Measurements from ENCODE around the gene TJP1. TPM values are rescaled to one million over a fixed set of nuclear protein-coding genes. Genes with fewer than 3 reads are reported as not detected.
A peak's percentile ranks its signal among the peaks of the same experiment; 100 is the strongest.

The TJP1 gene
- total RNA-seq, 1 experiment from 2014 or later = 129 TPM

DNA sequence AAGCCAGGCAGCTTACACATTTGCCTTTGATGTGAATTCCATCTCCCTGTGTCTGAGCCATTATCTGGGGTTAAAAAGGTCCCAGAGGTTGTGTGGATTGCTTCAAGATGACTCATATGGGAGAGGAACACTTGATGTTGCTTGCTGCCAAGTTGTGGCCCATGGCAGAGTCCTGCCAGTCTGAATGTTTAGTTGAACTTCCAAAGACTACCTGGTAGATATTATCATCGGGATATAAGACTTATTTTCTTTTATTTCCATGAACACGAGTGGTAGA, 85.6 kb downstream of the TJP1 start:
- TF ChIP-seq ZNF396 (CRISPR knock-in tag; IDR thresholded peaks at IDR 0.05; ENCODE audit: borderline replicate concordance) = no peak
- TF ChIP-seq, protein P1, sequence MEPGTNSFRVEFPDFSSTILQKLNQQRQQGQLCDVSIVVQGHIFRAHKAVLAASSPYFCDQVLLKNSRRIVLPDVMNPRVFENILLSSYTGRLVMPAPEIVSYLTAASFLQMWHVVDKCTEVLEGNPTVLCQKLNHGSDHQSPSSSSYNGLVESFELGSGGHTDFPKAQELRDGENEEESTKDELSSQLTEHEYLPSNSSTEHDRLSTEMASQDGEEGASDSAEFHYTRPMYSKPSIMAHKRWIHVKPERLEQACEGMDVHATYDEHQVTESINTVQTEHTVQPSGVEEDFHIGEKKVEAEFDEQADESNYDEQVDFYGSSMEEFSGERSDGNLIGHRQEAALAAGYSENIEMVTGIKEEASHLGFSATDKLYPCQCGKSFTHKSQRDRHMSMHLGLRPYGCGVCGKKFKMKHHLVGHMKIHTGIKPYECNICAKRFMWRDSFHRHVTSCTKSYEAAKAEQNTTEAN (CRISPR knock-in tag; IDR thresholded peaks at IDR 0.05) = no peak
- no peak for TF ChIP-seq ZNF423 (CRISPR knock-in tag; IDR thresholded peaks at IDR 0.05)
- no peak for TF ChIP-seq ELF4 (CRISPR knock-in tag; IDR thresholded peaks at IDR 0.05; ENCODE audit: low read depth)
- TF ChIP-seq TEAD4 (CRISPR knock-in tag; IDR thresholded peaks at IDR 0.05) = no peak
- TF ChIP-seq GTF2I (CRISPR knock-in tag; conservative IDR thresholded peaks at IDR 0.05) = no peak
- no peak for TF ChIP-seq ZNF671 (CRISPR knock-in tag; IDR thresholded peaks at IDR 0.05)
- no peak for TF ChIP-seq SP1 (CRISPR knock-in tag; conservative IDR thresholded peaks at IDR 0.05)
- ATAC-seq (no peak), DNase-seq (ENCODE audit: low spot score) (no peak)
- no peak overlapping the region for H3K4me3 Mint-ChIP-seq
- no peaks in the 10 kb centered on the region for H3K27me3 Mint-ChIP-seq (ENCODE audit: low read depth)
- H3K9me3 Mint-ChIP-seq = no peaks in the 10 kb centered on the region
- ChIA-PET POLR2A (no interaction called here), CTCF (interaction anchor here (1.1 to 1.3 kb wide), 2 partner anchors 36 to 189 kb away, joined by 3 to 4 read pairs; no protein-coding TSS in a partner anchor)
- no peak overlapping the region; the same call in 1 of the 2 replicates for H3K27ac Mint-ChIP-seq
- H3K36me3 Mint-ChIP-seq = peaks cover 58% of the 10 kb centered on the region
- no peaks in the 10 kb centered on the region for H3K4me1 Mint-ChIP-seq

DNA sequence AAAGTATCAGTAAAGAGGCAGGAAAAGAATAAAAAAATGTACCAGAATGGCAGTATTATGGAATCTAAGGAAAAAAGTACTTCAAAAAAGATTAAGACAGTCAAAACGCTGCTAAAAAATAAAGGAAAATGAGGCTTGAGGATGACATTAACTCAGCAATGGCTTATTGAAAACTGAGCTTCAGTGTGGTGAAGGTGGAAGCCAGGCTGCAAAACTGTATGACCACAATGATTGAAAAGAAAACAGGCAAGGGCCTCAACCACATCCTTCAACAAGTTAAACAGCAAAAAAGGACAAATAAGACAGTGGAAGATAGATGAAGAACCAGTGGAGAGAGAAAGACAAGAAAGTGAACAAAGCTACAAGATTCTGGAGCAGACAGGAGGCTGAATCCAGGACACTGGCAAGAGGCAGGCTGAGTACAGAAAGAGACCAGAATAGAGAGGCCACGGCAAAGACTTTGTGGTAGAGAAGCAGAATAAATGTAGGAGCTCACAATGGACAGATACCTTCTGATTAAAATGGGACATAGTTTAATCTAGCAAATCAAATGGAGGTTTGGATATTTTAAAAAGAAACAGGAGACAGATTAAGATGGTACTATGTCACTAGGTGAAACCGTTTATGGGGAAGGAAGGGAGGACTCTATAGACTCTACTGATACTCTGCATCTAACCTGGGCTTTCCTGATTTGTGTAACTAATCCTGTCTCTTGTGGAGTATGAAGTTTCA, 86.1 kb downstream of the TJP1 start:
- peak overlapping the region; percentile 20; the same call in 1 of the 2 replicates for H3K27ac Mint-ChIP-seq
- no peaks in the 10 kb centered on the region for H3K4me1 Mint-ChIP-seq
- H3K4me3 Mint-ChIP-seq = no peak overlapping the region
- H3K27me3 Mint-ChIP-seq (ENCODE audit: low read depth) = no peaks in the 10 kb centered on the region
- ChIA-PET POLR2A (no interaction called here), CTCF (interaction anchor here (0.6 to 1.3 kb wide), 4 partner anchors 37 to 190 kb away, joined by 3 to 5 read pairs (median 4); no protein-coding TSS in a partner anchor)
- no peak for ATAC-seq
- H3K36me3 Mint-ChIP-seq = peaks cover 60% of the 10 kb centered on the region
- H3K9me3 Mint-ChIP-seq = no peaks in the 10 kb centered on the region
- no peak for DNase-seq (ENCODE audit: low spot score)
- TF ChIP-seq ZNF232 (CRISPR knock-in tag; IDR thresholded peaks at IDR 0.05) (no peak), JUN (CRISPR knock-in tag; IDR thresholded peaks at IDR 0.05) (no peak), MYBL2 (CRISPR knock-in tag; IDR thresholded peaks at IDR 0.05) (no peak), GRHL2 (CRISPR knock-in tag; IDR thresholded peaks at IDR 0.05; ENCODE audit: insufficient replicate concordance, severe bottlenecking) (no peak), NFYB (CRISPR knock-in tag; conservative IDR thresholded peaks at IDR 0.05; ENCODE audit: low read depth) (no peak), ZNF219 (CRISPR knock-in tag; IDR thresholded peaks at IDR 0.05; ENCODE audit: borderline replicate concordance) (no peak), PRRX2 (CRISPR knock-in tag; IDR thresholded peaks at IDR 0.05) (no peak), RORB (CRISPR knock-in tag; IDR thresholded peaks at IDR 0.05) (no peak), SOX15 (CRISPR knock-in tag; IDR thresholded peaks at IDR 0.05) (no peak), SP1 (CRISPR knock-in tag; conservative IDR thresholded peaks at IDR 0.05) (no peak)
- TF ChIP-seq, protein P2, sequence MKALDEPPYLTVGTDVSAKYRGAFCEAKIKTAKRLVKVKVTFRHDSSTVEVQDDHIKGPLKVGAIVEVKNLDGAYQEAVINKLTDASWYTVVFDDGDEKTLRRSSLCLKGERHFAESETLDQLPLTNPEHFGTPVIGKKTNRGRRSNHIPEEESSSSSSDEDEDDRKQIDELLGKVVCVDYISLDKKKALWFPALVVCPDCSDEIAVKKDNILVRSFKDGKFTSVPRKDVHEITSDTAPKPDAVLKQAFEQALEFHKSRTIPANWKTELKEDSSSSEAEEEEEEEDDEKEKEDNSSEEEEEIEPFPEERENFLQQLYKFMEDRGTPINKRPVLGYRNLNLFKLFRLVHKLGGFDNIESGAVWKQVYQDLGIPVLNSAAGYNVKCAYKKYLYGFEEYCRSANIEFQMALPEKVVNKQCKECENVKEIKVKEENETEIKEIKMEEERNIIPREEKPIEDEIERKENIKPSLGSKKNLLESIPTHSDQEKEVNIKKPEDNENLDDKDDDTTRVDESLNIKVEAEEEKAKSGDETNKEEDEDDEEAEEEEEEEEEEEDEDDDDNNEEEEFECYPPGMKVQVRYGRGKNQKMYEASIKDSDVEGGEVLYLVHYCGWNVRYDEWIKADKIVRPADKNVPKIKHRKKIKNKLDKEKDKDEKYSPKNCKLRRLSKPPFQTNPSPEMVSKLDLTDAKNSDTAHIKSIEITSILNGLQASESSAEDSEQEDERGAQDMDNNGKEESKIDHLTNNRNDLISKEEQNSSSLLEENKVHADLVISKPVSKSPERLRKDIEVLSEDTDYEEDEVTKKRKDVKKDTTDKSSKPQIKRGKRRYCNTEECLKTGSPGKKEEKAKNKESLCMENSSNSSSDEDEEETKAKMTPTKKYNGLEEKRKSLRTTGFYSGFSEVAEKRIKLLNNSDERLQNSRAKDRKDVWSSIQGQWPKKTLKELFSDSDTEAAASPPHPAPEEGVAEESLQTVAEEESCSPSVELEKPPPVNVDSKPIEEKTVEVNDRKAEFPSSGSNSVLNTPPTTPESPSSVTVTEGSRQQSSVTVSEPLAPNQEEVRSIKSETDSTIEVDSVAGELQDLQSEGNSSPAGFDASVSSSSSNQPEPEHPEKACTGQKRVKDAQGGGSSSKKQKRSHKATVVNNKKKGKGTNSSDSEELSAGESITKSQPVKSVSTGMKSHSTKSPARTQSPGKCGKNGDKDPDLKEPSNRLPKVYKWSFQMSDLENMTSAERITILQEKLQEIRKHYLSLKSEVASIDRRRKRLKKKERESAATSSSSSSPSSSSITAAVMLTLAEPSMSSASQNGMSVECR (CRISPR knock-in tag; IDR thresholded peaks at IDR 0.05; ENCODE audit: borderline replicate concordance) = no peak
- TF ChIP-seq, protein P3, sequence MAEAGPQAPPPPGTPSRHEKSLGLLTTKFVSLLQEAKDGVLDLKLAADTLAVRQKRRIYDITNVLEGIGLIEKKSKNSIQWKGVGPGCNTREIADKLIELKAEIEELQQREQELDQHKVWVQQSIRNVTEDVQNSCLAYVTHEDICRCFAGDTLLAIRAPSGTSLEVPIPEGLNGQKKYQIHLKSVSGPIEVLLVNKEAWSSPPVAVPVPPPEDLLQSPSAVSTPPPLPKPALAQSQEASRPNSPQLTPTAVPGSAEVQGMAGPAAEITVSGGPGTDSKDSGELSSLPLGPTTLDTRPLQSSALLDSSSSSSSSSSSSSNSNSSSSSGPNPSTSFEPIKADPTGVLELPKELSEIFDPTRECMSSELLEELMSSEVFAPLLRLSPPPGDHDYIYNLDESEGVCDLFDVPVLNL (CRISPR knock-in tag; IDR thresholded peaks at IDR 0.05; ENCODE audit: borderline replicate concordance, low read depth) = no peak
- TF ChIP-seq, protein P4, sequence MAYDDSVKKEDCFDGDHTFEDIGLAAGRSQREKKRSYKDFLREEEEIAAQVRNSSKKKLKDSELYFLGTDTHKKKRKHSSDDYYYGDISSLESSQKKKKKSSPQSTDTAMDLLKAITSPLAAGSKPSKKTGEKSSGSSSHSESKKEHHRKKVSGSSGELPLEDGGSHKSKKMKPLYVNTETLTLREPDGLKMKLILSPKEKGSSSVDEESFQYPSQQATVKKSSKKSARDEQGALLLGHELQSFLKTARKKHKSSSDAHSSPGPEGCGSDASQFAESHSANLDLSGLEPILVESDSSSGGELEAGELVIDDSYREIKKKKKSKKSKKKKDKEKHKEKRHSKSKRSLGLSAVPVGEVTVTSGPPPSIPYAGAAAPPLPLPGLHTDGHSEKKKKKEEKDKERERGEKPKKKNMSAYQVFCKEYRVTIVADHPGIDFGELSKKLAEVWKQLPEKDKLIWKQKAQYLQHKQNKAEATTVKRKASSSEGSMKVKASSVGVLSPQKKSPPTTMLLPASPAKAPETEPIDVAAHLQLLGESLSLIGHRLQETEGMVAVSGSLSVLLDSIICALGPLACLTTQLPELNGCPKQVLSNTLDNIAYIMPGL (CRISPR knock-in tag; IDR thresholded peaks at IDR 0.05) = no peak
- TF ChIP-seq, protein P5, sequence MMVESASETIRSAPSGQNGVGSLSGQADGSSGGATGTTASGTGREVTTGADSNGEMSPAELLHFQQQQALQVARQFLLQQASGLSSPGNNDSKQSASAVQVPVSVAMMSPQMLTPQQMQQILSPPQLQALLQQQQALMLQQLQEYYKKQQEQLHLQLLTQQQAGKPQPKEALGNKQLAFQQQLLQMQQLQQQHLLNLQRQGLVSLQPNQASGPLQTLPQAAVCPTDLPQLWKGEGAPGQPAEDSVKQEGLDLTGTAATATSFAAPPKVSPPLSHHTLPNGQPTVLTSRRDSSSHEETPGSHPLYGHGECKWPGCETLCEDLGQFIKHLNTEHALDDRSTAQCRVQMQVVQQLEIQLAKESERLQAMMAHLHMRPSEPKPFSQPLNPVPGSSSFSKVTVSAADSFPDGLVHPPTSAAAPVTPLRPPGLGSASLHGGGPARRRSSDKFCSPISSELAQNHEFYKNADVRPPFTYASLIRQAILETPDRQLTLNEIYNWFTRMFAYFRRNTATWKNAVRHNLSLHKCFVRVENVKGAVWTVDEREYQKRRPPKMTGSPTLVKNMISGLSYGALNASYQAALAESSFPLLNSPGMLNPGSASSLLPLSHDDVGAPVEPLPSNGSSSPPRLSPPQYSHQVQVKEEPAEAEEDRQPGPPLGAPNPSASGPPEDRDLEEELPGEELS (CRISPR knock-in tag; IDR thresholded peaks at IDR 0.05) = no peak
- TF ChIP-seq, protein P6, sequence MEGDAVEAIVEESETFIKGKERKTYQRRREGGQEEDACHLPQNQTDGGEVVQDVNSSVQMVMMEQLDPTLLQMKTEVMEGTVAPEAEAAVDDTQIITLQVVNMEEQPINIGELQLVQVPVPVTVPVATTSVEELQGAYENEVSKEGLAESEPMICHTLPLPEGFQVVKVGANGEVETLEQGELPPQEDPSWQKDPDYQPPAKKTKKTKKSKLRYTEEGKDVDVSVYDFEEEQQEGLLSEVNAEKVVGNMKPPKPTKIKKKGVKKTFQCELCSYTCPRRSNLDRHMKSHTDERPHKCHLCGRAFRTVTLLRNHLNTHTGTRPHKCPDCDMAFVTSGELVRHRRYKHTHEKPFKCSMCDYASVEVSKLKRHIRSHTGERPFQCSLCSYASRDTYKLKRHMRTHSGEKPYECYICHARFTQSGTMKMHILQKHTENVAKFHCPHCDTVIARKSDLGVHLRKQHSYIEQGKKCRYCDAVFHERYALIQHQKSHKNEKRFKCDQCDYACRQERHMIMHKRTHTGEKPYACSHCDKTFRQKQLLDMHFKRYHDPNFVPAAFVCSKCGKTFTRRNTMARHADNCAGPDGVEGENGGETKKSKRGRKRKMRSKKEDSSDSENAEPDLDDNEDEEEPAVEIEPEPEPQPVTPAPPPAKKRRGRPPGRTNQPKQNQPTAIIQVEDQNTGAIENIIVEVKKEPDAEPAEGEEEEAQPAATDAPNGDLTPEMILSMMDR (IDR thresholded peaks at IDR 0.05) = no peak
- TF ChIP-seq, protein P7, sequence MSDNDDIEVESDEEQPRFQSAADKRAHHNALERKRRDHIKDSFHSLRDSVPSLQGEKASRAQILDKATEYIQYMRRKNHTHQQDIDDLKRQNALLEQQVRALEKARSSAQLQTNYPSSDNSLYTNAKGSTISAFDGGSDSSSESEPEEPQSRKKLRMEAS (CRISPR knock-in tag; IDR thresholded peaks at IDR 0.05) = no peak
